ENCODE results near the gene TMEM209.
"Not testable (repeated sequence)": the region's sequence is repeated elsewhere in the genome, so short reads cannot be mapped to it uniquely, and the experiment has no call there.

- not testable (repeated sequence) for TF ChIP-seq EP300 (conservative IDR thresholded peaks at IDR 0.05; ENCODE audit: poor library complexity, severe bottlenecking); POLR2AphosphoS5 (IDR thresholded peaks at IDR 0.05); CTCF (IDR thresholded peaks at IDR 0.05; ENCODE audit: poor library complexity, severe bottlenecking)
These were observed 59.1 kb downstream of the TMEM209 start for GRCh38 chr7:130146142-130146541.
